Muscle layer of colon (tissue), 2 donors: ENCODE measurements around the gene MMP14.
"Not testable (repeated sequence)": the region's sequence is repeated elsewhere in the genome, so short reads cannot be mapped to it uniquely, and the experiment has no call there.

ENCODE experiments used
- H3K27ac ChIP-seq: one replicate; pipeline ENCODE4 v1.7.0; 2013; ENCODE audit warnings: low read depth, mild to moderate bottlenecking, low read length, moderate library complexity
- H3K27me3 ChIP-seq, 2 donors: one replicate each; pipeline ENCODE4 v1.7.0; 2013; ENCODE audit warnings: low read length in 2 of 2, mild to moderate bottlenecking in 2 of 2; ENCODE audit not compliant: insufficient read depth in 2 of 2, control insufficient read depth in 1 of 2
- H3K36me3 ChIP-seq: one replicate; pipeline ENCODE4 v1.7.0; 2013; ENCODE audit warnings: mild to moderate bottlenecking, low read length; ENCODE audit not compliant: insufficient read depth
- H3K4me1 ChIP-seq: one replicate; pipeline ENCODE4 v1.7.0; 2013; ENCODE audit warnings: mild to moderate bottlenecking, low read length; ENCODE audit not compliant: insufficient read depth
- H3K4me3 ChIP-seq, 2 donors: one replicate each; pipeline ENCODE4 v1.7.0; 2013; ENCODE audit warnings: low read length in 2 of 2, low read depth in 1 of 2, mild to moderate bottlenecking in 1 of 2, moderate library complexity in 1 of 2
- H3K9ac ChIP-seq: one replicate; pipeline ENCODE4 v1.7.0; 2013; ENCODE audit warnings: low read length
- H3K9me3 ChIP-seq: one replicate; pipeline ENCODE4 v1.7.0; 2013; ENCODE audit warnings: mild to moderate bottlenecking, low read length
- donor health status: abdominal sarcoma.
- donor health status: Adenocarcinoma of cecum.

The MMP14 gene

DNA sequence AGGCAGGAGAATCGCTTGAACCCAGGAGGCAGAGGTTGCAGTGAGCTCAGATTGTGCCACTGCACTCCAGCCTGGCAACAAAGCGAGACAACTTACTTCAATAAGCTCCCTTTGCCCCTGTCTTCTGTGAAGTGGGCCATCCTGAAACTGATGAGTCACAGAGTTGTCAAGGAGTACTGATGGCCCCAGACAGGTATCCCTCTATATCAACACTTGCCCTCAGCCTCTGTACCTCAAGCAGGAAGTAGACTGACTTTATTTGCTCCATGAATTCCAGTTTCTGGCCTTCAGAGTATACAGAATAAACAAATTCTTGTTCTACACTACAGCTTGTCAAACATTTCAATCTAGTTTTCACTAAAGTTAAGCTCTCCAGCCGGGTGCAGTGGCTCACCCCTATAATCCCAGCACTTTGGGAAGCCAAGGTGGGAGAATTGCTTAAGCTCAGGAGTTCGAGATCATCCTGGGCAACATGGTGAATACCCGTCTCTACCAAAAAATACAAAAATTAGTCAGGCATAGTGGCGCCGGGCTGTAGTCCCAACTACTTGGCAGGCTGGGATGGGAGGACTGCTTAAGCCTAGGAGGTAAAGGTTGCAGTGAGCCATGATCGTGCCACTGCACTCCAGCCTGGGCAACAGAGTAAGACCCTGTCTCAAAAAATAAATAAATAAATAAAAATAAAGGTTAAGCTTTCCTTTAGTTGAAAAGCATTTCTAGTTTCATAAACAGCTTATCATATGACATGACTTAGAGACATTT is 18.8 kb downstream of the MMP14 start:
- H3K9ac ChIP-seq = no peak overlapping the region
- no peaks in the 10 kb centered on the region for H3K27me3 ChIP-seq
- peaks cover 26% of the 10 kb centered on the region for H3K4me1 ChIP-seq
- no peaks in the 10 kb centered on the region for H3K9me3 ChIP-seq
- no peak overlapping the region for H3K4me3 ChIP-seq
- no peak overlapping the region for H3K27ac ChIP-seq
- no peaks in the 10 kb centered on the region for H3K36me3 ChIP-seq

DNA sequence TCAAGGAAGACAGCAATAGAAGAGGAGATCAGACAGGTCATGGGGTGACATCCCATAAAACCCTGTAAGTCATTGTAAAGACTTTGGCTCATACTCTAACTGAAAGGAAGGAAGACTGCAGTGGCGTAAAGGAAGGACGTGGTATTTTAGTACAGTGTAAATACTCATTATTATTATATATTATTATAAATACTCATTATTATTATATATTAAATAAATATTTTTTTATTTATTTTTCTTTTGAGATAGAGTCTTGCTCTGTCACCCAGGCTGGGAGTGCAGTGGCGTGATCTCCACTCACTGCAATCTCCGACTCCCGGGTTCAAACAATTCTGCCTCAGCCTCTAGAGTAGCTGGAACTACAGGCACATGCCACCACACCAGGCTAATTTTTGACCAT is 20.0 kb downstream of the MMP14 start:
- Histone ChIP-seq H3K9me3 (no peaks in the 10 kb centered on the region), H3K27me3 (no peaks in the 10 kb centered on the region), H3K4me1 (peaks cover 13% of the 10 kb centered on the region), H3K9ac (no peak overlapping the region), H3K4me3 (no peak overlapping the region), H3K36me3 (no peaks in the 10 kb centered on the region), H3K27ac (no peak overlapping the region)

DNA sequence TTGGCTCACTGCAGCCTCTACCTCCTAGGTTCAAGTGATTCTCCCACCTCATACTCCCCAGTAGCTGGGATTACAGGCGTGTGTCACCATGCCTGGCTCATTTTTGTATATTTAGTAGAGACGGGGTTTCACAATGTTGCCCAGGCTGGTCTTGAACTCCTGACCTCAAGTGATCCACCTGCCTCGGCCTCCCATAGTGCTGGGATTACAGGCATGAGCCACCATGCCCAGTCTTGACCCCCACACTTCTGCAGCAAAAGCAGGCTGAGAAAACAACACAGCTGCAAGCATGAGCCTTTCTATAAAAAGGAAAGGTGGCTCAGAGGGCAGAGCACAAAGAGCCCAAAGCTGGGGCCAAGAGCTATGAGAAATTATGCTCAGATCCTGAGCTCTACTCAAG is 24.0 kb downstream of the MMP14 start:
- not testable (repeated sequence) for H3K9ac ChIP-seq, H3K4me3 ChIP-seq, H3K4me1 ChIP-seq

DNA sequence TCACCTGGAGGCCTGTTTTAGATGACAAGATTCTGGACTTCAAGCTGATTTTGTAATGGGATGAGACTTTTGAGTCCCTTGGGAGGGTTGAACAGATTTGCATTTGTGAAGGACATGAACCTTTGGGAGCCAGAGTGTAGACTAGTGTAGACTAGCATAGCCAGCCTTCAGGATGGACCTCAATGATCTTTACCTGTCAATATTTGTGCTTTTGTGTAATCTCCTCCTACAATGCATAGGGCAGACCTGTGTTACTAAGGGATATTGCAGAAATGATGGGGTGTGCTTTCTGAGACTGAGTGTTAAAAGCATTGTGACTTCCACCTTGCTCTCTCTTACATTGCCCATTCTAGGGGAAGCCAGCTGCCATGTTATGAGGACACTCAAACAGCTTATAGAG is 25.3 kb downstream of the MMP14 start:
- Histone ChIP-seq H3K9me3 (no peaks in the 10 kb centered on the region), H3K9ac (no peak overlapping the region), H3K4me1 (no peaks in the 10 kb centered on the region), H3K27me3 (no peaks in the 10 kb centered on the region), H3K36me3 (no peaks in the 10 kb centered on the region), H3K4me3 (no peak overlapping the region), H3K27ac (no peak overlapping the region)

More for the DNA sequence above, 24.0 kb downstream of the MMP14 start:
- H3K27me3 ChIP-seq, H3K36me3 ChIP-seq, H3K27ac ChIP-seq, H3K9me3 ChIP-seq: not testable (repeated sequence)

DNA sequence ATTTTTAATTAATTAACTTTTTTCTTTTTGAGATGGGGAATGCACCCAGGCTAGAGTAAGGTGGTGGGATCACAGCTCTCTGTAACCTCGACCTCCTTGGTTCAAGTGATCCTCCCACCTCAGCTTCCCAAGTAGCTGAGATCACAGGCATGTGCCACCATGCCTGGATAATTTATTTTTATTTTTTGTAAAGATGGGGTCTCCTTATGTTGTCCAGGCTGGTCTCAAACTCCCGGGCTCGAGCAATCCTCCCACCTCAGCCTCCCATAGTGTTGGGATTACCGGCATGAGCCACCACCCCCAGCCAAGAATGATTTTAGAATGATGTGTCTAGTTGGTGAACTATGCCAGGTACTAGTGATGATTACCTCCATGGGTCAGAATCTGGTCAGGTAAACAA is 28.6 kb downstream of the MMP14 start:
- Histone ChIP-seq H3K9ac (no peak overlapping the region), H3K9me3 (no peaks in the 10 kb centered on the region), H3K36me3 (no peaks in the 10 kb centered on the region), H3K27ac (no peak overlapping the region), H3K4me3 (no peak overlapping the region), H3K27me3 (no peaks in the 10 kb centered on the region), H3K4me1 (no peaks in the 10 kb centered on the region)

DNA sequence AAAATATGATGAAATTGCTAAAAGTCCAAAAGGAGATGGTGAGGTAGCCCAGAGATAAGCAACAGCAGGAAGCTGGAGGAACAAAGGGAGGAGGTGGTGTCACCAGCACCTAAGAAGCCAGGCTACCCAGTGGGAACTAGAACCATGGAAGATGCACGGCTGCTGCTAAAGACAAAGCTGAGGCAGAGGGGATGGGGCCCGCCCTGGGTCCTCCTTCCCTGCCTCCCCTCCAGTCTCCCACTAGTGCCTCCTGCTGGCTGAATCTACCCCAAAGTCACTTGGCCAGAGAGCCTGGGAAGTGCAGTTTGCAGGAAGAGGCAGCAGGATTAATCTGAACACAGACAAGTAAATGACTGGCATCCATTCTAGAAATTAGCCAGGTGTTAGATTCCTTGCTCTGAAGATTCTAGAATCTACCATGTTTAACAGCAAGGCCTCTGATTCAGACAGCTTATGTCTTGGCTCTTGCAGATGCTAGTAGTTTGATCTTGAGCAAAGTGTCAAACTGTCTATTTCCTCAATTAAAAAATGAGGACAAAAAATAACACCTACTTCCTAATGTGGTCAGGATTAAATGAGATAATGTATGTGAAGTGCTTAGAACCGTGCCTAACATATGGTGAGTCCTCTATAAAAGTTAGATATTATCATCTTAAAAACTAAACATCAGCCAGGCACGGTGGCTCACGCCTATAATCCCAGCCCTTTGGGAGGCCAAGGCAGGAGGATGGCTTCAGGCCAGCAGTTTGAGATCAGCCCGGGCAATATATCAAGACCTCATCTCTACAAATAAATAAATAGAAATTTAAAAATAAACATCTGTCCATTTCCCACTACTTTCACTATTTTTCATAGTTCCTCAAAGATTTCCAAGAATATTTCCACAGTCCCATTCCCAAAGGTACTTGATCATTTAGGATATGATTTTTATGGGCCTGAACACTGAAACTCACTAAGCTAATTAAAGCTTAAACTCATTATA is 29.3 kb downstream of the MMP14 start:
- H3K27me3 ChIP-seq = no peaks in the 10 kb centered on the region
- H3K9me3 ChIP-seq = no peaks in the 10 kb centered on the region
- H3K4me3 ChIP-seq = no peak overlapping the region
- H3K36me3 ChIP-seq = no peaks in the 10 kb centered on the region
- H3K27ac ChIP-seq = no peak overlapping the region
- peaks cover 7% of the 10 kb centered on the region for H3K4me1 ChIP-seq
- H3K9ac ChIP-seq = no peak overlapping the region

DNA sequence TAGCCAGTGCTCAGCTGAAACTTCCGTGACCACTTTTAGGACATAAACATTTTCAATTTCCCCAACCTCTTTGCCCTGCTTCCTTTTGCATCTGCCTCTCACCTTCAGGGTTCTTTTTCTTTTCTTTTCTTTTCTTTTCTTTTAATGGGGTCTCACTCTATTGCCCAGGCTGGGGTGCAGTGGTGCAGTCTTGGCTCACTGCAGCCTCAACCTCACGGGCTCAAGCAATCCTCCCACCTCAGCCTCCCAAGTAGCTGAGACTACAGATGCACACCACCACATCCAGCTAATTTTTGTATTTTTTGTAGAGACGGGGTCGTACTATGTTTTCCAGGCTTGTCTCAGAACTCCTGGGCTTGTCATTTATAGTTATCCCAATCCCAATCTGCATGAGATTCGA is 30.5 kb downstream of the MMP14 start:
- H3K4me3 ChIP-seq = no peak overlapping the region
- H3K9me3 ChIP-seq = no peaks in the 10 kb centered on the region
- no peaks in the 10 kb centered on the region for H3K36me3 ChIP-seq
- no peak overlapping the region for H3K9ac ChIP-seq
- peaks cover 10% of the 10 kb centered on the region for H3K4me1 ChIP-seq
- no peak overlapping the region for H3K27ac ChIP-seq
- H3K27me3 ChIP-seq = no peaks in the 10 kb centered on the region

DNA sequence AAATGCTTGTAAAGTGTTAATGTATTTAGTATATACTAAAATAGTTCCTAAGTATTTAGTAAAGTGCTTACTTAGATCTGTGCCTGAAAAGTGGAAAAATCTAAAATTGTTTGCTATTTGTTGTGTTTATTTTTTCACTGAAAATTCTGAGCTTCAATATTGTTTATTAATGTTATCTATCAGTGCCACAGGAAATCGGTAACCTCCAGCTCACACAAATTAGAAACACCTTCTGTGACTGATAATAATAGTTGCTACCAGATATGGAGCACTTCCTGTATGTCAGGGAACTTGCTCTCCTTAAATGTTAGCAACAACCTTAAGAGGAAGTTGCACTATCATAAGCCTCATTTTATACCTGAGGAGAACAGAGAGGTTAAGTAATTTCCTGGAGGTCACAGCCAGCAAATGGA is 34.4 kb downstream of the MMP14 start:
- Histone ChIP-seq H3K9ac (peak overlapping the region; percentile 90), H3K4me3 (peak overlapping the region; percentile 88 to 99), H3K9me3 (no peaks in the 10 kb centered on the region), H3K27me3 (no peaks in the 10 kb centered on the region), H3K4me1 (peaks cover 27% of the 10 kb centered on the region), H3K36me3 (peaks cover 22% of the 10 kb centered on the region), H3K27ac (peak overlapping the region; percentile 99)

DNA sequence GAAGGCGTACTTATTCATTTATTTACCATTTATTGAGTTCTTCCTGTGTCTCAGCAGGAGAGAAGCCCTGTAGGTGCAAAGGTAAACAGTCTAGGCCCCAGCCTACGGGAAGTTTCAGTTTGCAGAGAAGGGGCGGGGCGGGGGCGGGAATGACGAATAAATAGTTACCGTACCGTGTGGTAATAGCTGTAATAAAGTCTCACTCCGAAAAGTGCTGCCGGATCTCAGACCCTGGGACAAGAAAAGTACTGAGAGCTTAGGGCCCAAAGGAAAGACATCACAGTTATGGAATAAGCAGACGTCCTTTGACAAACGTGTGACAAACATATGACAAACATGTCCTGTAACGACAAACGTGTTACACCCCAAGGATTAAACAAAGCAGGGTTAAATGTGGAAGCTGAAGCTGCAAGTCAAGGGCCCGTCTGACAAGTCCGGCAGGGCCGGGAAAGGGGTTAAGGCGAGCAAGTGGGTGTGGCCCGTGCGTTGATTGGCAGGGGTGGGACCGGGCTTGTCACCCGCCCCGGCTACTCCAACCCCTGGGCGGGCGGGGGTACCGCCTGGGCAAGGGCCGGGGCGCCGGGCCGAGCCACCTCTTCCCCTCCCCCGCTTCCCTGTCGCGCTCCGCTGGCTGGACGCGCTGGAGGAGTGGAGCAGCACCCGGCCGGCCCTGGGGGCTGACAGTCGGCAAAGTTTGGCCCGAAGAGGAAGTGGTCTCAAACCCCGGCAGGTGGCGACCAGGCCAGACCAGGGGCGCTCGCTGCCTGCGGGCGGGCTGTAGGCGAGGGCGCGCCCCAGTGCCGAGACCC is 35.0 kb downstream of the MMP14 start, which contains the start of gene LRP10:
Gene LRP10, plus strand, starts transcription at position 517 of the 809 bp plus-strand sequence. CDS start 564 bp downstream, outside the sequence.
- Histone ChIP-seq H3K9me3 (no peaks in the 10 kb centered on the region), H3K9ac (peak within 1 kb of the TSS; percentile 90), H3K27ac (peak within 1 kb of the TSS; percentile 99), H3K27me3 (no peaks in the 10 kb centered on the region), H3K4me1 (peaks cover 30% of the 10 kb centered on the region), H3K4me3 (peak within 1 kb of the TSS; percentile 88 to 99), H3K36me3 (peaks cover 28% of the 10 kb centered on the region)

DNA sequence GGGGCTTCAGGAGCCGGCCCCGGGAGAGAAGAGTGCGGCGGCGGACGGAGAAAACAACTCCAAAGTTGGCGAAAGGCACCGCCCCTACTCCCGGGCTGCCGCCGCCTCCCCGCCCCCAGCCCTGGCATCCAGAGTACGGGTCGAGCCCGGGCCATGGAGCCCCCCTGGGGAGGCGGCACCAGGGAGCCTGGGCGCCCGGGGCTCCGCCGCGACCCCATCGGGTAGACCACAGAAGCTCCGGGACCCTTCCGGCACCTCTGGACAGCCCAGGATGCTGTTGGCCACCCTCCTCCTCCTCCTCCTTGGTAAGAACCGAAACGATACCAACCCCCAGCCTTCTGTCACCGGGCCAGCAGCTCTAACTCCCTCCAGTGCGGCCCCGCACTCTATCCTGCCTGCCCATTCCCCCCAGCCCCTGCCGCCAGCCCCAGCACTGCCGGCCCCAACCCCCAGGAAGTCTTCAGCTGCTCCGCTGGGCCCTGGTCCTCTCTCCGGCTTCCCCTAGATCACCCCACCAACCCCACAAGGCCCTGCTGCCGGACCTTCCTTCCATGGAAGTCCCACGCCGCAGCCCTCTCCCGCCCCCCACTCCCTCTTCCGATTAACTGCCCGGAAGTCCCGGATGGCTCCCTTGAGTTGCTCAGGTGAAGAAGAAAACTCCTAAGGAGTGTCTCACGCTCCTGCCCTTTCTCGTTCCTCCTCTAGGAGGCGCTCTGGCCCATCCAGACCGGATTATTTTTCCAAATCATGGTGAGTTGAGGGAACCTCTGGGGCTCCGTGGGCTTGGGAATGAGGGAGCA is 35.8 kb downstream of the MMP14 start:
- Histone ChIP-seq H3K27me3 (no peaks in the 10 kb centered on the region), H3K27ac (peak overlapping the region; percentile 99), H3K9me3 (no peaks in the 10 kb centered on the region), H3K9ac (peak overlapping the region; percentile 90), H3K4me1 (peaks cover 31% of the 10 kb centered on the region), H3K36me3 (peaks cover 36% of the 10 kb centered on the region), H3K4me3 (peak overlapping the region; percentile 88 to 99)
